Right cardiac atrium (tissue), 5 donors: Measurements from ENCODE around the gene KIN. TPM values are rescaled to one million over a fixed set of nuclear protein-coding genes. Genes with fewer than 3 reads are reported as not detected.
"Not testable (repeated sequence)": the region's sequence is repeated elsewhere in the genome, so short reads cannot be mapped to it uniquely, and the experiment has no call there.

Experiments
- ATAC-seq, 2 donors: fragments of 200-7000 bp; cut with Tn5 transposase; one replicate each; pipeline versions ENCODE4 v1.8.0 to v1.9.1; 2020; ENCODE audit warnings: moderate library complexity in 2 of 2, mild to moderate bottlenecking in 1 of 2
- DNase-seq, 3 donors: peaks; one replicate each; pipeline ENCODE4 v3.0.0-alpha.2; 2020
- H3K27ac ChIP-seq: one replicate; pipeline ENCODE4 v1.5.1; 2013; ENCODE audit warnings: mild to moderate bottlenecking, low read length, control low read depth, moderate library complexity
- H3K27me3 ChIP-seq: one replicate; pipeline ENCODE4 v1.6.1; 2013; ENCODE audit not compliant: control insufficient read depth, insufficient read depth
- H3K4me1 ChIP-seq: one replicate; pipeline ENCODE4 v1.6.1; 2013; ENCODE audit warnings: low read length; ENCODE audit not compliant: control insufficient read depth, insufficient read depth
- H3K4me3 ChIP-seq: one replicate; pipeline ENCODE4 v1.5.1; 2013; ENCODE audit warnings: low read length, control low read depth
- H3K9me3 ChIP-seq: one replicate; pipeline ENCODE4 v1.6.1; 2013; ENCODE audit warnings: low read length; ENCODE audit not compliant: control insufficient read depth
- WGBS: extraction: QIAGEN DNeasy Blood & Tissue Kit; methylation state at CpG from one replicate; pipeline ENCODE4 v1.1.7; 2013; 5-methylcytosine and 5-hydroxymethylcytosine counted together
- intact Hi-C, 4 donors: fragments of 100-400 bp; cut with DNase I; formaldehyde crosslinking; loops; one replicate each; pipeline versions ENCODE4 v1.11.0 to v1.14.0; 2022 to 2023
- polyA plus RNA-seq: library from polyadenylated mRNA; stranded (reverse); fragments of 200-250 nt; gene quantifications from one replicate; pipeline ENCODE4 v1.2.3, GENCODE V29; 2013
- total RNA-seq, 4 donors: library from RNA; stranded (reverse); fragmentation: NEBNext Ultra II Directional; extraction: Animal tissue kit (Norgen Biotek cat#: 25700); gene quantifications; one replicate each; pipeline ENCODE4 v1.2.1, GENCODE V29; 2021
- donor health status: healthy with polysubstance abuse.
- donor health status: DM: no; HTN: yes; CAD: no.
- donor health status: DM: no; HTN: no; CAD: no.
- donor health status: DM: no; HTN: yes; CAD: no; lungs with severe emphysema.
- donor health status: DM: yes; HTN: yes; CAD: no.

Gene KIN
- total and polyA plus RNA-seq, 5 donors, result 7.1 to 9.9 (median 8.0) TPM

GRCh38 chr10:7794251-7795026, 6.6 kb upstream of the KIN start:
- DNase-seq, result no peak
- peak overlapping the region; percentile 64 for H3K27ac ChIP-seq

GRCh38 chr10:7792541-7792940, 4.7 kb upstream of the KIN start:
- Histone ChIP-seq H3K9me3 (no peaks in the 10 kb centered on the region), H3K4me3 (no peak overlapping the region), H3K27me3 (no peaks in the 10 kb centered on the region), H3K4me1 (peaks cover 6% of the 10 kb centered on the region), H3K27ac (no peak overlapping the region)
- WGBS, result 69% methylated on average over 1 of the region's 1 CpG
- intact Hi-C loops, result no loop called here
- ATAC-seq, result no peak
- DNase-seq, result no peak

More at GRCh38 chr10:7794251-7795026, 6.6 kb upstream of the KIN start:
- ATAC-seq, result no peak
- Histone ChIP-seq H3K27me3 (no peaks in the 10 kb centered on the region), H3K4me1 (peaks cover 5% of the 10 kb centered on the region), H3K4me3 (no peak overlapping the region), H3K9me3 (no peaks in the 10 kb centered on the region)
- WGBS, result 78% methylated on average over 4 of the region's 4 CpGs
- intact Hi-C loops, result no loop called here

- H3K4me1 ChIP-seq, result peaks cover 6% of the 10 kb centered on the region
- intact Hi-C loops, result no loop called here
- peak overlapping the region; percentile 85 for H3K4me3 ChIP-seq
- ATAC-seq (peak in 1 of 2 donors; percentile 7), DNase-seq (peak; percentile 28 to 56 (median 49))
- 28% methylated on average over 3 of the region's 3 CpGs for WGBS
- H3K27me3 ChIP-seq, result no peaks in the 10 kb centered on the region
- no peaks in the 10 kb centered on the region for H3K9me3 ChIP-seq
- H3K27ac ChIP-seq, result peak overlapping the region; percentile 23
These were observed 1.6 kb upstream of the KIN start for GRCh38 chr10:7789390-7789789.

- no peaks in the 10 kb centered on the region for H3K27me3 ChIP-seq
- H3K4me1 ChIP-seq, result peaks cover 6% of the 10 kb centered on the region
- DNase-seq (no peak), ATAC-seq (no peak)
- H3K9me3 ChIP-seq, result no peaks in the 10 kb centered on the region
- peak overlapping the region; percentile 85 for H3K4me3 ChIP-seq
- 3% methylated on average over 25 of the region's 25 CpGs for WGBS
- peak overlapping the region; percentile 96 for H3K27ac ChIP-seq
- intact Hi-C loops, result no loop called here
These were observed 970 bp upstream of the KIN start for GRCh38 chr10:7788639-7789286.

- Histone ChIP-seq H3K27ac (peak overlapping the region; percentile 58), H3K4me1 (peaks cover 6% of the 10 kb centered on the region), H3K4me3 (peak overlapping the region; percentile 85), H3K27me3 (no peaks in the 10 kb centered on the region), H3K9me3 (no peaks in the 10 kb centered on the region)
- intact Hi-C loops, result no loop called here
- ATAC-seq (peak; percentile 14 to 40), DNase-seq (peak in 1 of 3 donors; percentile 72)
- WGBS, result 3% methylated on average over 26 of the region's 26 CpGs
These were observed 490 bp downstream of the KIN start for GRCh38 chr10:7787150-7787856.

GRCh38 chr10:7786430-7786829, 1.4 kb downstream of the KIN start:
- Histone ChIP-seq H3K4me1 (peaks cover 6% of the 10 kb centered on the region), H3K9me3 (no peaks in the 10 kb centered on the region), H3K27ac (no peak overlapping the region), H3K27me3 (no peaks in the 10 kb centered on the region), H3K4me3 (peak overlapping the region; percentile 85)
- intact Hi-C loops, result no loop called here
- DNase-seq (no peak), ATAC-seq (no peak)
- 79% methylated on average over 3 of the region's 3 CpGs for WGBS

GRCh38 chr10:7782194-7782593, 5.6 kb downstream of the KIN start:
- H3K4me1 ChIP-seq, H3K27me3 ChIP-seq, intact Hi-C loops, H3K9me3 ChIP-seq, DNase-seq, H3K27ac ChIP-seq, H3K4me3 ChIP-seq: not testable (repeated sequence)
- 84% methylated on average over 6 of the region's 6 CpGs for WGBS
- ATAC-seq, result peak in 1 of 2 donors; percentile 43

GRCh38 chr10:7776777-7777176, 11.0 kb downstream of the KIN start:
- Histone ChIP-seq H3K4me1 (no peaks in the 10 kb centered on the region), H3K4me3 (no peak overlapping the region), H3K9me3 (no peaks in the 10 kb centered on the region), H3K27ac (no peak overlapping the region), H3K27me3 (no peaks in the 10 kb centered on the region)
- DNase-seq (no peak), ATAC-seq (no peak)
- intact Hi-C loops, result no loop called here
- WGBS, result 99% methylated on average over 2 of the region's 2 CpGs

GRCh38 chr10:7773845-7774801, 13.7 kb downstream of the KIN start:
- ATAC-seq (peak in 1 of 2 donors; percentile 31), DNase-seq (no peak)
- no peaks in the 10 kb centered on the region for H3K9me3 ChIP-seq
- WGBS, result 62% methylated on average over 10 of the region's 10 CpGs
- no peak overlapping the region for H3K4me3 ChIP-seq
- no peaks in the 10 kb centered on the region for H3K27me3 ChIP-seq
- H3K4me1 ChIP-seq, result no peaks in the 10 kb centered on the region
- intact Hi-C loops, result no loop called here
- no peak overlapping the region for H3K27ac ChIP-seq

- Histone ChIP-seq H3K4me1 (no peaks in the 10 kb centered on the region), H3K4me3 (no peak overlapping the region), H3K27me3 (no peaks in the 10 kb centered on the region), H3K9me3 (no peaks in the 10 kb centered on the region), H3K27ac (no peak overlapping the region)
- intact Hi-C loops, result no loop called here
- DNase-seq, result no peak
- 95% methylated on average over 7 of the region's 7 CpGs for WGBS
- ATAC-seq, result no peak
These were observed 19.4 kb downstream of the KIN start for GRCh38 chr10:7768417-7768816.
